Type B pancreatic cell (in vitro differentiated cells): ENCODE data around the gene MYO18B. TPM values are rescaled to one million over a fixed set of nuclear protein-coding genes. Genes with fewer than 3 reads are reported as not detected.

Experiments
- DNase-seq: peaks from one replicate; pipeline ENCODE4 v3.0.0; 2021; ENCODE audit warnings: mixed read lengths; ENCODE audit not compliant: unreplicated experiment; ENCODE audit errors: extremely low spot score
- H3K27ac Mint-ChIP-seq: 2 replicates; pipeline ENCODE4 v1.8.0; 2021; ENCODE audit warnings: mild to moderate bottlenecking, mixed read lengths
- H3K27me3 Mint-ChIP-seq: 2 replicates; pipeline ENCODE4 v1.8.0; 2021; ENCODE audit warnings: mixed read lengths
- H3K36me3 Mint-ChIP-seq: 2 replicates; pipeline ENCODE4 v1.8.0; 2021; ENCODE audit warnings: mixed read lengths
- H3K4me1 Mint-ChIP-seq: one replicate; pipeline ENCODE4 v1.8.0; 2021; ENCODE audit warnings: mixed read lengths; ENCODE audit not compliant: unreplicated experiment
- H3K4me3 Mint-ChIP-seq: 2 replicates; pipeline ENCODE4 v1.8.0; 2021; ENCODE audit warnings: mild to moderate bottlenecking, mixed read lengths
- H3K9me3 Mint-ChIP-seq: 2 replicates; pipeline ENCODE4 v1.8.0; 2021; ENCODE audit warnings: mixed read lengths
- CTCF ChIP-seq: fragments of 200-600 bp; sonication (generic); conservative IDR thresholded peaks from 2 replicates; pipeline ENCODE4 v1.5.0; 2021; ENCODE audit warnings: antibody characterized with exemption, mild to moderate bottlenecking
- total RNA-seq: library from RNA; stranded (reverse); gene quantifications from 2 replicates; pipeline ENCODE4 v1.2.1, GENCODE V29; 2021; ENCODE audit warnings: low replicate concordance

MYO18B gene
- total RNA-seq, 1 donor from 2014 or later = 0.10 TPM

GRCh38 chr22:25791556-25791955 lies 49.6 kb downstream of the MYO18B start:
- no peak for DNase-seq
- Mint-ChIP-seq H3K27ac (no peak overlapping the region), H3K4me3 (no peak overlapping the region), H3K27me3 (no peaks in the 10 kb centered on the region), H3K4me1 (no peaks in the 10 kb centered on the region), H3K9me3 (no peaks in the 10 kb centered on the region), H3K36me3 (no peaks in the 10 kb centered on the region)
- TF ChIP-seq CTCF = no peak

- Mint-ChIP-seq H3K4me3 (no peak overlapping the region), H3K27me3 (no peaks in the 10 kb centered on the region), H3K27ac (no peak overlapping the region), H3K4me1 (no peaks in the 10 kb centered on the region), H3K36me3 (no peaks in the 10 kb centered on the region), H3K9me3 (no peaks in the 10 kb centered on the region)
- no peak for DNase-seq
- TF ChIP-seq CTCF = no peak
These were observed 53.5 kb downstream of the MYO18B start for GRCh38 chr22:25795478-25795877.

GRCh38 chr22:25797498-25798290 lies 55.7 kb downstream of the MYO18B start:
- Mint-ChIP-seq H3K4me1 (no peaks in the 10 kb centered on the region), H3K4me3 (no peak overlapping the region)
- TF ChIP-seq CTCF = no peak

GRCh38 chr22:25800766-25801165 lies 58.8 kb downstream of the MYO18B start:
- no peaks in the 10 kb centered on the region for H3K9me3 Mint-ChIP-seq
- no peaks in the 10 kb centered on the region for H3K4me1 Mint-ChIP-seq
- no peaks in the 10 kb centered on the region for H3K36me3 Mint-ChIP-seq
- H3K27ac Mint-ChIP-seq = no peak overlapping the region
- no peak for TF ChIP-seq CTCF
- DNase-seq = no peak
- no peak overlapping the region for H3K4me3 Mint-ChIP-seq
- H3K27me3 Mint-ChIP-seq = peaks cover 10% of the 10 kb centered on the region

More at GRCh38 chr22:25797498-25798290, 55.7 kb downstream of the MYO18B start:
- Mint-ChIP-seq H3K9me3 (no peaks in the 10 kb centered on the region), H3K27me3 (no peaks in the 10 kb centered on the region), H3K36me3 (no peaks in the 10 kb centered on the region), H3K27ac (no peak overlapping the region)
- no peak for DNase-seq

GRCh38 chr22:25802018-25802417 lies 60.0 kb downstream of the MYO18B start:
- H3K27ac Mint-ChIP-seq = no peak overlapping the region
- no peak for TF ChIP-seq CTCF
- DNase-seq = no peak
- no peak overlapping the region for H3K4me3 Mint-ChIP-seq
- no peaks in the 10 kb centered on the region for H3K36me3 Mint-ChIP-seq
- H3K9me3 Mint-ChIP-seq = no peaks in the 10 kb centered on the region
- no peaks in the 10 kb centered on the region for H3K4me1 Mint-ChIP-seq
- H3K27me3 Mint-ChIP-seq = peaks cover 15% of the 10 kb centered on the region
